Measurements from ENCODE around the gene TRPT1. TPM values are rescaled to one million over a fixed set of nuclear protein-coding genes. Genes with fewer than 3 reads are reported as not detected.

Gene TRPT1
- total RNA-seq, 2 experiments from 2014 or later = 40.6 to 49.0 TPM

DNA sequence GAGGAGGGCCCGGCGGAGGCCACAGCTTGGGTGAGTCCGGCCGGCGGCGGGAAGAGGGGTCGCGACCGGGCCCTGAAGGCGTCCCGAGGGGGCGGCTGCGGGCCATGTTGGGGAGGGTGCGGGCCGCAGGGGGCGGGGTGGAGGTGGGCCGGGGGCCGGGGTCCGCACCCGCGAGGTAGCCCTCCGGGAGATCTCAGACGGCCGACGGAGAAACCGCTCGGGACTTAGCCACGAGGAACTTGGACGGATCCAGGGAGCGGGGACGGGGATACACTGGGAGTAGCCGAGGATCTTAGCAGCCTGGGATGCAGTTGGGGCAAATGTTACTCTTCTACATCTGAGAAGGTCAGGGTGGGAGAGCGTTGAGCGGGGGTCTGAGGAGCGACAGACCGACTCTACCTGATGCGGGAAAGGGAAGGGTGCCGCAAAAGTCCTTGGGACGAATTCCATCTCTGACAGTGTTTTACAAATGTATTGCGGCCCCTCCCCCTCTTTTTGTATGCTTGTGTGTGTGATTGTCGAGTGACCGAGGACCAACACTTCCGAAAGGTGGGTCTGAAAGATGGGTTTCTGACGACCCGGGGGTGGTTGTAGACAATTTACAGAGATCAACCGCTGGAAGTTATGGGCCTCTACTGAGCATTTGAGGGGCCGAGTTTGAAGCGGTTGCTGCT, 39.4 kb downstream of the TRPT1 start:
- Histone ChIP-seq H3K36me3 (ENCODE audit: insufficient read depth, low read length) (no peaks in the 10 kb centered on the region; the same call in none of the 2 replicates), H2AFZ (ENCODE audit: low read length) (no peak overlapping the region), H3K4me1 (ENCODE audit: insufficient read depth, low read length, poor library complexity, severe bottlenecking) (peaks cover 23% of the 10 kb centered on the region), H4K20me1 (ENCODE audit: insufficient read depth, low read length) (peaks cover 21% of the 10 kb centered on the region; the same call in 1 of the 2 replicates), H3K9me2 (ENCODE audit: insufficient read depth, low read length) (no peaks in the 10 kb centered on the region), H3K27ac (ENCODE audit: low read depth, low read length, poor library complexity, severe bottlenecking) (no peak overlapping the region), H3K4me2 (ENCODE audit: low read length) (no peak overlapping the region), H3K9me3 (ENCODE audit: low read length) (no peaks in the 10 kb centered on the region), H3K4me3 (ENCODE audit: low read depth, low read length, poor library complexity, severe bottlenecking) (no peak overlapping the region), H3K79me2 (ENCODE audit: insufficient read depth, low read depth, low read length) (peaks cover 22% of the 10 kb centered on the region)
- peak; percentile 40 for DNase-seq (ENCODE audit: low spot score)
- ChIA-PET POLR2A (interaction anchor here (0.6 to 3.6 kb wide), 4 partner anchors 9 to 97 kb away, joined by 3 to 28 read pairs (median 3); partner anchors contain the start of gene FERMT3), CTCF (ENCODE audit: unreplicated experiment) (no interaction called here)
- no peak for TF ChIP-seq CTCF (conservative IDR thresholded peaks at IDR 0.05; ENCODE audit: low read length)
- no peak for TF ChIP-seq EZH2phosphoT487 (IDR thresholded peaks at IDR 0.05; ENCODE audit: borderline replicate concordance, low read depth, low read length)
- BruUV-seq (replicated peaks) = no TSS peak
- intact Hi-C loops (cut with micrococcal nuclease; ENCODE audit: unreplicated experiment) = loop anchor here (2.0 to 5.0 kb wide), 2 partner anchors 54 to 116 kb away; partner anchors contain the start of genes CATSPERZ and FKBP2

DNA sequence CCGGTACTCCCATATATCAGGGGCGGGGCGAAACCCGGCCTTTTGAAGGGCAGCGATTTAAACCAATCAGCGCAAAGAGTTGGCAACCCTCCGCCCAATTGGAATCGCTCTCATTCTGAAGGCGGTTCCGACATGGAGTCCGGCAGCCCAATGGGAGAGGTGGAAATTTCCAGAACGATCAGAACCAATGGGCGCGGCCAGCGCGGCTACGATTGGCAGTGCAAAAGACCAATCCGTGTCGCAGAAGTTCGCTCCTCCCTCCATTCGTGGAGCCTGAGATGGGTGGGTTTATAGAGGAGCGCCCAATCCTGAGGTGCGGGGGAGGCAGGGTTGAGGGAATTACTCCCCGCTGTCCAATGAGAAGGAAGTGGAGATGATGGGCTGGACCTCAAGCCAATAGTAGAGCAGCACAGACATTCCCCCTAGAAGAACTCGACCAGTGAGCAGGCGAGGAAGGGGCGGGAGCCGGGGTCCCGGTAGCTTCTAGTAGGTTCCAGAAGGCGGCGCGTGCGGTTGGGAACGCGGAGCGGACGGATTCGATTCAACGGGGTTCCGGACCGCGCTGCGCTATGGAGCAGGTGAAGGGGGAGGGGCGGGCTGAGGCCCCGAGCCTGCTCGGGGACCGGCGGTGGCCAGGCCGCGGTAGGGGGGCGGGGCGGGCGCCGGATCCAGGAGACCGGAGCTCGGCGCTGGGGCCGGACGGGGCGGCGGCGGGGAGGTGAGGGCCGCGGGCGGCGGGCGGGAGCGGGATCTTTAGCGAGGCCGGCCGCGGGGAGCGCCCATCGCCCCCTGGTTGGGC, 40.1 kb downstream of the TRPT1 start, which contains the start of gene STIP1:
Gene STIP1 (plus strand): TSS at position 479 of the 799 bp plus-strand sequence. CDS start 91 bp downstream, at position 570.
- H3K27ac ChIP-seq (ENCODE audit: low read depth, low read length, poor library complexity, severe bottlenecking) = peak within 1 kb of the TSS; percentile 59
- no peaks in the 10 kb centered on the region for H3K9me2 ChIP-seq (ENCODE audit: insufficient read depth, low read length)
- peaks cover 22% of the 10 kb centered on the region for H3K79me2 ChIP-seq (ENCODE audit: insufficient read depth, low read depth, low read length)
- peak within 1 kb of the TSS; percentile 85 for H3K4me2 ChIP-seq (ENCODE audit: low read length)
- intact Hi-C loops (cut with micrococcal nuclease; ENCODE audit: unreplicated experiment) = loop anchor here (2.0 to 5.0 kb wide), 3 partner anchors 21 to 116 kb away; partner anchors contain the start of genes CATSPERZ, FERMT3 and FKBP2
- no peaks in the 10 kb centered on the region; the same call in none of the 2 replicates for H3K36me3 ChIP-seq (ENCODE audit: insufficient read depth, low read length)
- TF ChIP-seq CTCF (conservative IDR thresholded peaks at IDR 0.05; ENCODE audit: low read length) (0 out of 2 replicates have a peak, but pooled peaks have one; percentile 19), EZH2phosphoT487 (IDR thresholded peaks at IDR 0.05; ENCODE audit: borderline replicate concordance, low read depth, low read length) (no peak)
- peak within 1 kb of the TSS; percentile 75 for H3K4me3 ChIP-seq (ENCODE audit: low read depth, low read length, poor library complexity, severe bottlenecking)
- no TSS peak for BruUV-seq (replicated peaks)
- H2AFZ ChIP-seq (ENCODE audit: low read length) = peak within 1 kb of the TSS; percentile 4; the same call in 1 of the 2 replicates
- POLR2A ChIA-PET = interaction anchor here (0.6 to 3.6 kb wide), 5 partner anchors 20 to 1727 kb away, joined by 3 to 28 read pairs (median 3); partner anchors contain the start of gene FERMT3
- peaks cover 30% of the 10 kb centered on the region for H3K4me1 ChIP-seq (ENCODE audit: insufficient read depth, low read length, poor library complexity, severe bottlenecking)
- H3K9me3 ChIP-seq (ENCODE audit: low read length) = no peaks in the 10 kb centered on the region
- peaks cover 21% of the 10 kb centered on the region; the same call in 1 of the 2 replicates for H4K20me1 ChIP-seq (ENCODE audit: insufficient read depth, low read length)
- peak; percentile 100 for DNase-seq (ENCODE audit: low spot score)
- CTCF ChIA-PET (ENCODE audit: unreplicated experiment) = interaction anchor here (0.6 to 0.9 kb wide), 2 partner anchors 341 to 1540 kb away, joined by 3 to 7 read pairs; partner anchors contain the start of gene GANAB
